GM19455 (cell line): ENCODE data around the gene SESN3.
"Not testable (repeated sequence)": the region's sequence is repeated elsewhere in the genome, so short reads cannot be mapped to it uniquely, and the experiment has no call there.

ENCODE experiments used
- ATAC-seq: cut with Tn5 transposase; IDR thresholded peaks from one replicate; pipeline ENCODE4 v1.9.1; 2021; ENCODE audit not compliant: unreplicated experiment

SESN3 gene, protein sequence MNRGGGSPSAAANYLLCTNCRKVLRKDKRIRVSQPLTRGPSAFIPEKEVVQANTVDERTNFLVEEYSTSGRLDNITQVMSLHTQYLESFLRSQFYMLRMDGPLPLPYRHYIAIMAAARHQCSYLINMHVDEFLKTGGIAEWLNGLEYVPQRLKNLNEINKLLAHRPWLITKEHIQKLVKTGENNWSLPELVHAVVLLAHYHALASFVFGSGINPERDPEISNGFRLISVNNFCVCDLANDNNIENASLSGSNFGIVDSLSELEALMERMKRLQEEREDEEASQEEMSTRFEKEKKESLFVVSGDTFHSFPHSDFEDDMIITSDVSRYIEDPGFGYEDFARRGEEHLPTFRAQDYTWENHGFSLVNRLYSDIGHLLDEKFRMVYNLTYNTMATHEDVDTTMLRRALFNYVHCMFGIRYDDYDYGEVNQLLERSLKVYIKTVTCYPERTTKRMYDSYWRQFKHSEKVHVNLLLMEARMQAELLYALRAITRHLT

DNA sequence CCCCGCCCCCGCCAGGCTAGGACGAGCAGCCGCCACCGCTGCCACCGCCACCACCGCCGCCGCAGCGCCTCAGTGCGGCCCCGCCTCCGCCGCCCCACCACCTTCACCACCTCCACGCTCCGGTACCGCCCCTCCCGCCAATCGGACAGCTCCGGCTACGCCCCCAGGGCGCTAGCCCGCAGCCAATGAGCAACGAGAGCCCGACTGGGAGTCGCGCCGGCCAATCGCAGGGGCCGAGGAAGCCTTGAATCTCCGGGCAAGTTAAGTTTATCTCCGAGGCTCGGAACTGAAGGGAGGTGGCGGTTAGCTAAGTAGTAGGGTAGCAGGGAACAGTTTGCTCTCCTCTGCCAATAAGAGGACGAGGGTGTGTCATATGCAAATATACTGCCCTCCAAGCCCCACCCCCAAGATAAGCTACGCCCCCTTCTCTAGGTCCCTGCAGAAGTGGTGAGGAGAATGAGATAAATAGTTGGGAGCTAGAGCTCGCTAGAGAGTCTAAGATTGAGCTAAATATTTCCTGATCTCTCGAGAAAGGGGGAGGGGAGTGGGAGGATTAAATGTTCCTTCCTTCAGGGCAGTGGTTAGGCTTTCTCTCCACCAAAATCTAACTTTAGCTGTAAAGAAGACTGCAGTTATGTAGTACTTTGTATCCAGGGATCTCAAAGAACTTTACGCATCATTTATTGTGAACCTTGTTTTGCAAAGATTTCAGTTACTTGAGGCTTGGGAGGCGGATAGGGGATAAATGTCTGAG lies at the start of gene SESN3:
SESN3 (minus strand) TSS at position 76 of the 754 bp plus-strand sequence. CDS start 342 bp downstream, outside the sequence.
- peak; percentile 95 for ATAC-seq

DNA sequence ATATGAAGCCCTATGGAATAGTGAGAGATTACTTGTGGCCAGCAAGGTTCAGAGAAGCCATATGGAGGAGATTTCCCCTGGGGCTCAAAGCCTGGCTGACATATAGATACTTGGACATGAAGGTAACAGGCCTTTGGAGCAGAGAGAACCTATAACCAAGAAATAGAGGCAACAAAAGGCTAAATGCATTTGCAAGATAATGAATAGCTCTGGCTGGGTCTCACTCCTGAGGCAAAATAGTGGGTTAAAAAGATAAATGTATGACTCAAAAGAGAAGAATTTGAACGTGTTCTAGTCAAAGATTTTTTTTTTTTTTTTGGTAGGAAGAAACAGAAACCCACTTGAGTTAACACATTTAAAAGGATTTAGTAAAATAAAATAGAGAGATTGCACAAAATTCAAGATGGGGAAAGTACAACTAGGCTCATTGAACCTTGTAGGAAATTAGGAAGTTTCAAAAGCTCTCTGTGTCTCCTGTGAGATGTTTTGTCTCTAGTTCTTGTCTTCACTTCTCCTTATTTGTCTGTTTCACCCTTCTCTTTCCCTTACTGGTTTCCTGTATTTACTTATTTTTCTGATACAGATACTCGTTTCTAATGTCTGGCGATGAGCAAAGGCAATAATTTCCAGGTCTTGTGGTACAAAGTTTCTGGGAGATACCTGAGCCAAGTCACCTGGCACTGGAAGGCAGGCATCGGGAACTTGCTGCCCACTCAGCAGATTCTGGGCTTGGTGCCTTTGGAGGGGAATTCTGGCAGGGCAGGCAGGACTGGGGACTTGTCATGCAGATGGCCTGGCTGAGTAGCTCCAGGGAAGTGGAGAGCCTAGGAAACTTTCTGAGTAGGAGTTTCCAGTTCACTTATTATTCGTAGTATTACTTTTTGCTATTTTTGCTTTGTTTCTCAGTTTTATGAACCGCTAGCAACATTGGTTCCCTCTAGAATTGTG lies 49.2 kb upstream of the SESN3 start:
- no peak for ATAC-seq

DNA sequence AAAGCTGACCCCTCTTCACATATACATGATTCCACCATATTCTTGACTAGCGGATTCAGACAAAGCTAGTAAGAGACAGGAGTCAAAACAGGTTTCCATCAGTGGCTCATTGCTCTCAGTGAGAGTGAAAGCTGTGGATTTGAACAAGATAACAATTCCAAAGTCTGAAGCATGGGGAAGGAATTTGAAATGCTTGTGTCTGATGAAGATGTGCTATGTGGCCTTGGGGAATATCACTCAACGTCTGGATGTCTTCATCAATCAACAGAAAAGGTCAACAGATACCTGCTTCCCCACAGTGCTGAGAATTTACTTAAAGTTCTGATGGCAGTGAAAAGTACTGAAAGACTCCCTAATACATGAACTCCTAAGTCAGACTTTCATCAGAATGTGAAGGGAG lies 46.9 kb upstream of the SESN3 start:
- no peak for ATAC-seq

- no peak for ATAC-seq
These were observed 45.1 kb upstream of the SESN3 start for GRCh38 chr11:95276139-95276538.

DNA sequence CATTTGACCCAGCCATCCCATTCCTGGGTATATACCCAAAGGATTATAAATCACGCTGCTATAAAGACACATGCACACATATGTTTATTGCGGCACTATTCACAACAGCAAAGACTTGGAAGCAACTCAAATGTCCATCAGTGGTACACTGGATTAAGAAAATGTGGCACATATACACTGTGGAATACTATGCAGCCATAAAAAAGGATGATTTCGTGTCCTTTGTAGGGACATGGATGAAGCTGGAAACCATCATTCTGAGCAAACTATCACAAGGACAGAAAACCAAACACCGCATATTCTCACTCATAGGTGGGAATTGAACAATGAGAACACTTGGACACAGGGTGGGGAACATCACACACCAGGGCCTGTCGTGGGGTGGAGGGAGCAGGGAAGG lies 42.6 kb upstream of the SESN3 start:
- not testable (repeated sequence) for ATAC-seq

DNA sequence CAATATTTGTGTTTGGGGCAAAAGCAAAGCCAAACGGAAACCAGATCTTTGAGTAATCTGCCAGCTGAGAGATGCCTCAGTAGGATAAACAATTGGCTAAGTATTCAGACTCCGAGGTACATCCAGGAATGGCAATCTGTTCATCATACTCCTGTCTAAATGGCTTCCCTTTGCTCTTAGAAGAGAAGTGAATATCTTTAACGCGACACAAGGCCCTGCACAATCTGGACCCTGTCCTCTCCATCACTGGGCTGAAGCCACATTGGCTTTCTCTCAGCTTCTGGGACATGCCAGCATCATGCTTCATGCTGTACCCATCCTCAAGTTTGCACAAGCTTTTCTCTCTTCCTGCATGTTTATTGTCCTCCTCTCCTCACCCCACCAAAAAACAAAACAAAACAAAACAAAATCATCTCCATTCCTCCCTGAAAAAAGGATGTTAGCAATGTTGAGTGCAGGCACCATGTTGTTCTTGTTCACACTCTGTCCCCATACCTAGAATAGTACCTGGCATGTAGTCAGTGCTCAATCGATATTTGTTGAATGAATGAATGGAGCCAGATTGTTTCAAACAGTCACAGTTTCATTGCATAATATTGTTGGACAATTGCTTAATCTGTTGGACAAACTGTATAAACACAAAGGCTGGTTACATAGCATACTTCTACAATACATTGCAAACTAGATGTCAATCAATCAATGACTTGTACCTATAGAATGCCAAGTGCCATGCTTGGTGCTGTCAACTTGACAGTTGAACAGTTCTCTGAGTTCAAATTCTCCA lies 38.2 kb upstream of the SESN3 start:
- ATAC-seq: no peak

DNA sequence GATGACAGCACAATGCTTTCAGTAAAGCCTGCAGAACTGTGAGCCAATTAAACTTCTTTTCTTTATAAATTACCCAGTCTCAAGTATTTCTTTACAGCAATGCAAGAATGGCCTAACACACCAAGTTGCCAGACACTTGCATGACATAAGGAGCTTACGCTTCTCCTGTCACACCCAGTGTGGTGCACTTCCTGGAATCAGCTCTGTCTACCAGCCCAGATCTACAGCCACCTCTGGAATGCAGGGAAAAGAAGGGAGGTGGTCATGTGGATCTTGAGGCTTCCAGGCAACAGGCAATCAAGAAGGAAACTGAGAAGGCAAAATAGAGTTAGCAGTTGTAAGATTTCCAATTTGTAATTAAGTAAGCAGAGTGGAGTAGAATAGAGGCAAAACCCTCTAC lies 37.4 kb upstream of the SESN3 start:
- ATAC-seq: no peak

GRCh38 chr11:95267601-95268213 lies 36.7 kb upstream of the SESN3 start:
- ATAC-seq: no peak

DNA sequence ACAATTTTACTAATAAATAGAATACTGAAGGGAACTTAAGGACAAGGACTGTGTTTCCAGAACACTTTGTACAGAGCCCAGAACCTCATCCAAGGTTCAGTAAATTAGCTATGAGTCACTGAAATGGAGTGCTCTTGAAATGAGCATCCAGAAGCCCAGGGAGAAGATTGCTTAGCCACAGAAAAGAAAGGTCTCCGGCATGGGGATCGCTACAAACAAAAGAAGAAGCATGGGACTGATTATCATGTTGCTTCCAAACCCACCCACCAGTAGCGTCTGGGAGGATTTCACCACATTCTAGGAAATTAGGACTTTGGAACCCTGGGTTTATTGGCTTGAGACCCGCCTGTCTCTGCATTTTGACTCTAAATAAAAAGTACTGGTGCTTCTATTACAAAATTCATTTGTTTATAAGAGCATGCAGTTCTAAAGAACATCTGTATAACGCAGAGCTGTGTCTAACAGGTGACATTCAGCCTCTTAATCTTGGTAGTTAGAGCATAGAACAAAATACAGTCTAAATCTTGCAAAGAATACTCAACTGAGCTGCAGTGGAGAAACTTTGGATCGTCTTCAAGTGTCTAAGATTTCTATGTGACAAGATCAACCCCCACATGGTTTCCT lies 35.9 kb upstream of the SESN3 start:
- ATAC-seq: no peak

GRCh38 chr11:95264881-95265280 lies 33.9 kb upstream of the SESN3 start:
- ATAC-seq: no peak

GRCh38 chr11:95262994-95263765 lies 32.2 kb upstream of the SESN3 start:
- no peak for ATAC-seq

GRCh38 chr11:95257456-95257971 lies 26.5 kb upstream of the SESN3 start:
- no peak for ATAC-seq

GRCh38 chr11:95256321-95256779 lies 25.3 kb upstream of the SESN3 start:
- no peak for ATAC-seq

- ATAC-seq: no peak
These were observed 24.5 kb upstream of the SESN3 start for GRCh38 chr11:95255251-95256145.

- ATAC-seq: peak; percentile 20
These were observed 23.7 kb upstream of the SESN3 start for GRCh38 chr11:95254716-95255115.

- ATAC-seq: peak; percentile 98
These were observed 23.2 kb upstream of the SESN3 start for GRCh38 chr11:95254131-95254704.

DNA sequence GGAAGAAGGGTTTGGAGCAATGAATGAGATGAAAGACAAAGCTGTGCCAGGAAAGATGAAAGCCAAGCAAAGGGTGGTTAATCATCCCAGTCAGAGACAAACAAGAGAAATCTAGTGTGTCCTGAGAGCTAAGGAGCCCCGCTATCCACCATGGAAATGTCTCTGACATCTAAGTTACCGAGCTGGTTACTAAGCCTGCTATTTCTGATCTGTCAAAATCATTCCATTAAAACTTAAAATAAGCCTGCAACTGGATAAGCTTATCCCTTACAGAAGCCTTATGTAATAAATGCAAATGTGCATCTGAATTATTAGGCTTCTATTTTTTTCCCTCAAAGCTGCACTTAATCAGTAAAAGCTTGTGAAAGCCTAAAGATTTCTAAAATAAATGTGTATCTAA lies 22.1 kb upstream of the SESN3 start:
- ATAC-seq: no peak
